Testis (tissue), 3 donors: ENCODE results near the gene GFPT1. TPM values are rescaled to one million over a fixed set of nuclear protein-coding genes. Genes with fewer than 3 reads are reported as not detected.

Experiments used
- DNase-seq: peaks from one replicate; pipeline ENCODE4 v3.0.0-alpha.2; 2019
- H3K27ac ChIP-seq, 2 donors: fragments of 200-600 bp; sonication (generic); one replicate each; pipeline ENCODE4 v1.5.1; 2019
- H3K27me3 ChIP-seq: fragments of 200-600 bp; sonication (generic); one replicate; pipeline ENCODE4 v1.5.1; 2019
- H3K36me3 ChIP-seq: fragments of 200-600 bp; sonication (generic); one replicate; pipeline ENCODE4 v1.5.1; 2017; ENCODE audit warnings: low read depth; ENCODE audit errors: missing control alignments
- H3K4me1 ChIP-seq: fragments of 200-600 bp; sonication (generic); one replicate; pipeline ENCODE4 v1.5.1; 2019
- H3K4me3 ChIP-seq, 2 donors: fragments of 200-600 bp; sonication (generic); one replicate each; pipeline ENCODE4 v1.5.1; 2017 to 2019
- H3K9me3 ChIP-seq: fragments of 200-600 bp; sonication (generic); one replicate; pipeline ENCODE4 v1.5.1; 2017
- POLR2A ChIP-seq: fragments of 450-650 bp; IDR thresholded peaks from one replicate; pipeline ENCODE4 v1.6.1; 2017; ENCODE audit warnings: antibody characterized with exemption, mild to moderate bottlenecking, moderate library complexity
- WGBS, 2 donors: methylation state at CpG; one replicate each; pipeline ENCODE4 v1.1.5; 2018; 5-methylcytosine and 5-hydroxymethylcytosine counted together
- intact Hi-C: fragments of 100-400 bp; cut with DNase I; formaldehyde crosslinking; loops from one replicate; pipeline ENCODE4 v1.15.1; 2023; ENCODE audit warnings: low total_unique reads
- polyA plus RNA-seq: library from polyadenylated mRNA; stranded (reverse); fragments of 350-450 nt; fragmentation: Illumina TruSeq; extraction: RNeasy Lipid Tissue Mini Kit (QIAGEN cat#74804); gene quantifications from one replicate; pipeline ENCODE4 v1.2.3, GENCODE V29; 2014; ENCODE audit warnings: low read depth, low replicate concordance; ENCODE audit not compliant: insufficient read depth
- total RNA-seq, 2 donors: library from RNA; depleted of rRNA; stranded (reverse); fragments of >200 nt; gene quantifications; one replicate each; pipeline ENCODE4 v1.2.3, GENCODE V29; 2016
- TF ChIP-seq, protein P1 (sequence below), 3 experiments: fragments of 450-650 bp in 2 of 3; fragments of 200-600 bp in 1 of 3; sonication (generic) in 1 of 3; IDR thresholded peaks; one replicate each; pipeline ENCODE4 v1.5.1; 2016 to 2019; ENCODE audit warnings: antibody characterized with exemption in 3 of 3, mild to moderate bottlenecking in 2 of 3, moderate library complexity in 1 of 3

Gene GFPT1
- total and polyA plus RNA-seq, 3 donors from 2014 or later, result 25.6 to 74.3 (median 33.3) TPM

GRCh38 chr2:69386360-69386759 is 667 bp downstream of the GFPT1 start:
- H3K9me3 ChIP-seq, result no peaks in the 10 kb centered on the region
- no peak for DNase-seq
- H3K27me3 ChIP-seq, result no peaks in the 10 kb centered on the region
- TF ChIP-seq, protein P1, sequence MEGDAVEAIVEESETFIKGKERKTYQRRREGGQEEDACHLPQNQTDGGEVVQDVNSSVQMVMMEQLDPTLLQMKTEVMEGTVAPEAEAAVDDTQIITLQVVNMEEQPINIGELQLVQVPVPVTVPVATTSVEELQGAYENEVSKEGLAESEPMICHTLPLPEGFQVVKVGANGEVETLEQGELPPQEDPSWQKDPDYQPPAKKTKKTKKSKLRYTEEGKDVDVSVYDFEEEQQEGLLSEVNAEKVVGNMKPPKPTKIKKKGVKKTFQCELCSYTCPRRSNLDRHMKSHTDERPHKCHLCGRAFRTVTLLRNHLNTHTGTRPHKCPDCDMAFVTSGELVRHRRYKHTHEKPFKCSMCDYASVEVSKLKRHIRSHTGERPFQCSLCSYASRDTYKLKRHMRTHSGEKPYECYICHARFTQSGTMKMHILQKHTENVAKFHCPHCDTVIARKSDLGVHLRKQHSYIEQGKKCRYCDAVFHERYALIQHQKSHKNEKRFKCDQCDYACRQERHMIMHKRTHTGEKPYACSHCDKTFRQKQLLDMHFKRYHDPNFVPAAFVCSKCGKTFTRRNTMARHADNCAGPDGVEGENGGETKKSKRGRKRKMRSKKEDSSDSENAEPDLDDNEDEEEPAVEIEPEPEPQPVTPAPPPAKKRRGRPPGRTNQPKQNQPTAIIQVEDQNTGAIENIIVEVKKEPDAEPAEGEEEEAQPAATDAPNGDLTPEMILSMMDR (IDR thresholded peaks at IDR 0.05), result no peak
- TF ChIP-seq POLR2A, result no peak
- intact Hi-C loops, result no loop called here
- 2 to 4% methylated on average over 6 of the region's 6 CpGs for WGBS, 2 donors
- peak overlapping the region; percentile 96 to 98 for H3K4me3 ChIP-seq
- peaks cover 11% of the 10 kb centered on the region for H3K4me1 ChIP-seq
- peak overlapping the region; percentile 90 to 96 for H3K27ac ChIP-seq
- no peaks in the 10 kb centered on the region for H3K36me3 ChIP-seq

DNA sequence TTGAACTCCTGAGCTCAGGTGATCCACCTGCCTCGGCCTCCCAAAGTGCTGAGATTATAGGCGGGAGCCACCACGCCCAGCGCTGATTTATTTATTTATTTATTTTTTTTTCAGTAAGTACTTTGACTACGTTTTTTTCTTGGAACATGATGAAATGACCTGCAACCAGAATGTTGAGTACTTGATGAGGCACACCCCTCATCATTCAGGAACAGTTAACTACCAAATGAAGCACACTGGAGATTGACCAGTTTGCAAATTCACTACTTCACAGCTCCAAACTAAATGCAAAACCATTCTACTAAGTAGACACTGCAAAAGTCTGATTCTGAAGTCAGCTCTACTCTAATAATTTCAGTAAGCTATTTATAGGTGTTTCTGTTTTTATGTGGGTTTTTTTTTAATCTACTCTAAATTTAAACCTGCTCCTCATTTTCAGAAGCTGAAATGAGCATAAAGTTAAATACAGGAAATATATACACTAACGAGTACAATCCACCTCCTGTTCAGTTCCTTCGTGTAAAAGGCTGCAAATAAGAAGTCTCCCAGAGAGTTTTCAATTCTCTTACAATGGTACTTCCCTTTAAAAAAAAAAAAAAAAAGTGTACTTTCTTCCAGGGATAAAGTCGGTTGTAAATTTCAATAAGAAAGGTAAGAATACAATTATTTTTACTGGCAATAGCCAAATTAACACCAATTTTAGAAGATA is 1.4 kb downstream of the GFPT1 start:
- WGBS, 2 donors, result 37 to 40% methylated on average over 8 of the region's 8 CpGs
- Histone ChIP-seq H3K27ac (no peak overlapping the region), H3K4me1 (peaks cover 11% of the 10 kb centered on the region), H3K36me3 (no peaks in the 10 kb centered on the region), H3K27me3 (no peaks in the 10 kb centered on the region), H3K4me3 (no peak overlapping the region), H3K9me3 (no peaks in the 10 kb centered on the region)
- TF ChIP-seq, protein P1 (IDR thresholded peaks at IDR 0.05), result no peak
- TF ChIP-seq POLR2A, result no peak
- DNase-seq, result no peak
- intact Hi-C loops, result no loop called here

- intact Hi-C loops, result no loop called here
- H3K27ac ChIP-seq, result no peak overlapping the region
- H3K4me3 ChIP-seq, result no peak overlapping the region
- no peaks in the 10 kb centered on the region for H3K9me3 ChIP-seq
- no peak for DNase-seq
- no peaks in the 10 kb centered on the region for H3K36me3 ChIP-seq
- TF ChIP-seq POLR2A, result no peak
- no peaks in the 10 kb centered on the region for H3K27me3 ChIP-seq
- WGBS, 2 donors, result 69 to 88% methylated on average over 5 of the region's 5 CpGs
- peaks cover 11% of the 10 kb centered on the region for H3K4me1 ChIP-seq
These were observed 2.4 kb downstream of the GFPT1 start for GRCh38 chr2:69384618-69385081.

GRCh38 chr2:69383176-69383812 is 3.7 kb downstream of the GFPT1 start:
- no peaks in the 10 kb centered on the region for H3K9me3 ChIP-seq
- DNase-seq, result no peak
- intact Hi-C loops, result no loop called here
- H3K36me3 ChIP-seq, result no peaks in the 10 kb centered on the region
- no peak overlapping the region for H3K27ac ChIP-seq
- no peak overlapping the region for H3K4me3 ChIP-seq
- peaks cover 8% of the 10 kb centered on the region for H3K4me1 ChIP-seq
- TF ChIP-seq, protein P1 (IDR thresholded peaks at IDR 0.05), result no peak
- no peak for TF ChIP-seq POLR2A
- no peaks in the 10 kb centered on the region for H3K27me3 ChIP-seq
- WGBS, 2 donors, result 92 to 97% methylated on average over 7 of the region's 7 CpGs

DNA sequence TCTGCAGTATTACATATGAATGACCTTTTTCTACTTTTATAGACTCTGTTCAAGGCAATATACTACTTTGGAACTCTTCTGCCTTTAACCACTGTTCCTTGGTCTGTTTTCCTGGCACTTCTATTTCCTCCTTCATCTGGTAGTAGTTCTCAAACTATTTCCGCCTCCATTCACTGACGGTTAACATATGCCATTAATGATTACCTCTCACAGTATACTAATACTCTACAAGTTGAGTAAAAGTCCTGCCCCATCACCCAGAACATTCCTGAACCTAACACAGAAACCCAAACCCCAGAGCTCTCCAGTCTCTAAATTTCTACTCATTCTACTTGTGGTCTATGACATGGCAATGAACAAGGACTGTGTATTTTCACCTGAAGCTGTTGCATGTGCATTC is 4.5 kb downstream of the GFPT1 start:
- no peaks in the 10 kb centered on the region for H3K9me3 ChIP-seq
- intact Hi-C loops, result no loop called here
- no peak overlapping the region for H3K27ac ChIP-seq
- 90 to 92% methylated on average over 2 of the region's 2 CpGs for WGBS, 2 donors
- no peak for DNase-seq
- TF ChIP-seq, protein P1 (IDR thresholded peaks at IDR 0.05), result no peak
- TF ChIP-seq POLR2A, result no peak
- H3K4me1 ChIP-seq, result peaks cover 8% of the 10 kb centered on the region
- H3K36me3 ChIP-seq, result no peaks in the 10 kb centered on the region
- H3K27me3 ChIP-seq, result no peaks in the 10 kb centered on the region
- no peak overlapping the region for H3K4me3 ChIP-seq
